Activated CD4-positive, alpha-beta T cell treated with anti-CD3 and anti-CD28 coated beads, Interleukin-2, Interleukin-6, amounts not matched to agents 100 ng/mL and 50 ng/mL, durations not matched to agents 16 hours and 8 hours (primary cell): Measurements from ENCODE around the gene ATL2.
"Not testable (repeated sequence)": the region's sequence is repeated elsewhere in the genome, so short reads cannot be mapped to it uniquely, and the experiment has no call there.

Experiments used
- DNase-seq: peaks from one replicate; pipeline ENCODE4 v3.0.0-alpha.2; 2020

Gene ATL2

DNA sequence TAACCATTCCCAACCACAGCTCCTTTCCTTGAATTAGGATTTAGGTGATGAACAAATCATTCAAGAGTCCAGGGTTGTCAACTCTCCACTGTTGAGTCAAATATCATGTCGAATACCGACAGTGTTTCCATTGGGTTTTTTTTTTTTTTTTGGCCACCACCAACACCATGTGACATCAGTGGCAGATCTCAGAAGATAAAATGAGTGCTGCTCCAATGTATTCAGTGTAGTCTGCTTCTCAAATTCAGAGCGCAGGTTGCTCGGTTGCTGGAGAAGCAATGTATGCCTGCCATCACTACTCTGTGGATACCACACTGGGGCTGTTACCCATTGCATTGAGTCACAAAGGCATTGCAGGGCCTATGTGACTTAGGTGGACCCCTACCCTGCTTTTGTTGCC is 10.8 kb upstream of the ATL2 start:
- no peak for DNase-seq

DNA sequence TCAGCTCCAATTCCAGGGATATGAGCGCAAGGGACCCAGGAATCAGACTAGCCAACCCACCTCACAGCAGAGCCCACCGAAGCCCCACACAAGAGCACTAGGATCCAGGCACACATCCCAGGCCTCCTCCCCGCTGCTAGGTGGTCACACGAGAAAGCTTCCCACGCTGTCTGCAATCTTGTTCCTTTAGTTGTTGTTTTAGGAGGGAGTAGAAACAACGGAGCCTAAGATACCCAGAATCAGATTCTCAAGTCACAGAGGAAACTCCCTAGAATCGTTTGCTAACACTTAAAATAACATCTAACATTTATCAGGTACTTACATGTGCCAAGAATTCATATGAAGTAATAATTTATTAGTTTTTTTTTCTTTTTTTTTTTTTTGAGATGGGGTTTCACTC is 9.7 kb upstream of the ATL2 start:
- DNase-seq = no peak

DNA sequence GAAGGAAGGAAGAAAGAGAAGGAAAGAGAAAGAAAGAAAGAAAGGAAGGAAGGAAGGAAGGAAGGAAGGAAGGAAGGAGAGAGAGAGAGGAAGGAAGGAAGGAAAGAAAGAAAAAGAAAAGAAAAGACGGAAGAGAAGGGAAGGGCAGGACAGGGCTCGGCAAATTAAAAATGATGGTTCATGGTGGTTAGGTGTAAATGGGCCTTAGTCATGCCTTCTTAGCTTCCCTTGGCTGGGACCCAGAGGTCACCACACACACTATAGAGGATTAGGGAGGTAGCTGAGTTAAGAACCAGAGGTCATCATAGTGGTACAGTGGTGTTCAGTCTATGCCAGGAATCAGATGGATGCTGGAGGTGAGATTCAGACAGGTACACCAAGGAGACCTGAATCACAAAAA is 9.3 kb upstream of the ATL2 start:
- no peak for DNase-seq

DNA sequence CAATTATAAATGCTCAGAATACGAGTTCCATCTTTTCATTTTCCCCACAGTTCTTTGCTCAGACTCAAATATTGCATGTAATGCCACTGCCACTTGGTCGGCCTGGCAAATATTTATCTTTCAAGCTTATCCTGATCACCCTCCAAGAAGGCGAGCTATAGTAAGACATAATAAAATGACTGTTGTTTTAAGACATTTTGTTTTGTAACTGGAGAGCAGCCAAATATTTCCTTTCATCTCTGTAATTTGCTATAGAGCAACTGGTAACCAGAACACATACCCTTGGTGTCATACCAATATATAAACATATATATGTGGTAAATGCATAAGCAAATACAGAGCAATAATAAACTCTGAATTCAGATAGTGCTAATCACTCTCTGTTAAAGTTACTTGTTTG is 7.3 kb upstream of the ATL2 start:
- DNase-seq = no peak

DNA sequence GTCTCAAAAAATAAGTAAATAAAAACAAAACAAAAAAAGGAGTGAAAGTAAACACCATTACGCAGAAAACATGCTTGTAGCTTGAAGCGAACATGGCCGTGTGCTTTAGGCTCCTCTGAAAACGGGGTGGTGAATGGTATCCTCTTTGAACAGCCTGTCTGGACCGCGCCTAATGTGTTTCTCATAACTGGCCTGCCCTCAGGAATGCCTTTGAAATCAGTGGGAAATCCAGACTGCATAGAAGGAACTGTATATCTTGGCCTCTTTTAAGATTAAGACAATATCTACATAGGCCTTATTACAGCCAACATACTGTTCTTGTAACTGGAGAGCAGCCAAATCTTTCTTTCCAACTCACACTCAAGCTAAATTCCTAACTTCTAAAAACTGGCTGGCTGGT is 6.7 kb upstream of the ATL2 start:
- not testable (repeated sequence) for DNase-seq

DNA sequence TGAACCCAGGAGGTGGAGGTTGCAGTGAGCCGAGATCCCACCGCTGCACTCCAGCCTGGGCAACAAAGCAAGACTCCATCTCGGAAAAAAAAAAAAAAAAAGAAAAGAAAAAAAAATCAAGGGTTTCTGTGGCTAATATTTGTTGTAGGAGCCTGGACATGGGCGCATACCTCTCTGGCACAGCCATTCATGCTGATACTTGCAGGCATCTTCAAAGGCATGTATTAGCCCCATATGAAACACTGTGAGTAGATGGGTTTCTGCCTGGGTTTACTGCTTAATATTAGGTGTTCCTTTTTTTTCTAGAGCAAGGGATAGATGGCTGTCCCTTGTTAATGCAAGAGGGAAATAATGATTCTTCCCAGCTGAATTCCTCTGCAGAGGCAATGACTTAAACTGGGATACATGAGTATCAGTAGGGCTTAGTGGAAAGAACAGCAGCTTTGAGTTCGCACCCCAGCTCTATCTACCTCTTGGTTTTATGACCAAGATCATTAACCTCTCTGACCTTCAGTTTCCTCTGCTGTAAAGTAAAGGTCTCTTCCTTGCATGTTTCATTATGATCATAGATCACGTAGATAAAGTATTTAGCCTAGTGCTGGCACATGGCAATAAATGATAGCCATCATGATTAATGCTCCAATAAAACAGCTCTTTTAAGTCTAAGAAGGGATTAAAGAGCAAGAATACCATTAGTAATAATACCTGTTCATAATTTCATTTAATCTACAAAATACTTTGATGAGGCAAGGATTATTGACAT is 4.5 kb upstream of the ATL2 start:
- DNase-seq = no peak

DNA sequence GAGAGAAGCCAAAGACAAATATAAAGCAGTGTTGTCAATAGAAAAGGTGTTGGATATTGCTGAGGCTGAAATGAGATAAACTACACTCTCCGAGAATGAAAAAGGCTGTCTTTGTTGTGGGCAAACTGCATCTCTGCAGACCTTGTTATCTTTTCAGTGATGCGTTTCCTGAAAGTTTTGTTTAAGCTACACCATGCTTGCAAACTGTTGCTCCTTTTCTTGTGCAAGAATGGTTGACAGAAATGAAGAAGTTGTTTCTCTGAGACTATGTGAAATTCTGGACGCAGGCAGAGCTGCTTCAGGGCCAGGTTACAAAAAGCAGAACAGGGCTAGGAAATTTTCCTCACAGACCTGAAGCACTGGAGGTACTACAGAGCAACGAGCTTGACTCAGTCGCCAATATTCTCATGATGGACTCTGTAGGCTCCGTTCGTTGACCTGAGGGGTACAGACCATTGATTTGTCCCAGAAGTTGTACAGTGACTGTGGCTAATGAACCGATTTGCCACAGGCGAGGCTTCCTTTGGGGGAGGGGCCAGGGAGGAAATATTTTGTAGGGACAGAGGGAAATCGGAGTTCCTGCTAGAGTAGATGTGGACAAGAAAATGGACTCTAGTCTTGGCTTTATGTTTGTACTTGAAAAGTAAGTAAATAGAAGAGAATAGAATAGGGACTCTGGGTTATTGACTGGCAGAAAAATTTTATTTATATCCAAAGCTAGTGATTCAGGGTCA is 3.5 kb upstream of the ATL2 start:
- DNase-seq = peak; percentile 7

DNA sequence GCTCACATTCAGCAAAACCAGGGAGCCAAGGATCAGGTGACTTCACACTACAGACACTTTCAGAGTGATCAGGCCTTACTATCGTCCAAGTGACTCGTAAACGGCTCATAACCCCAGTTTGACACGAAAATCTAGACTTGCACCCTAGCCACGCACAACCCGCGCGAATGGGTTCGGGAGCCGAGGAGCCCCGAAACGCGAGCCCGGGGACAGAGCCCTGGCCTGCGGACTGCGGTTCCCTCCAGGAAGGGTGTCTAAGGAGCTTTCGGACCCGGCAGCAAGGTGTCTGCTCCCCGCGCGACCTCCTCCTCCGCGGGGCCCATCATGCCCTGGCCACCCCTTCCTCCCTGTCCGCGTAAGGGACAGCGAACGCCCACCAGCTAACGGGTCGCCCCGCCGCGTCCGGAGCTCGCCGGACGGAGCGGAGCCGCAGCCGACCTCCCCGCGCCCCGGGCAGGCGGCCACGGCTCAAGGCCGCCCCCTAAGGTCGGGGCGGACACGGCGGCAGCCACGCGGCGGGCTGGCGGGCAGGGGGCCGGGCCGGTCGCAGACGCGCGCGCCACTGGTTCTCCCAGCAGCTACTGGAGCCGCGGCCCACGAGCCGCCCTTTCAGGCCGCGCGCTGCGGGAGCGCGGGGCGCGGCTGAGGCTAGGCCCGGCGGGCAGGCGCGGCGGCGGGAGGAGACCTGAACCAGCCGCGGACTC is 575 bp downstream of the ATL2 start:
- DNase-seq = peak; percentile 74

DNA sequence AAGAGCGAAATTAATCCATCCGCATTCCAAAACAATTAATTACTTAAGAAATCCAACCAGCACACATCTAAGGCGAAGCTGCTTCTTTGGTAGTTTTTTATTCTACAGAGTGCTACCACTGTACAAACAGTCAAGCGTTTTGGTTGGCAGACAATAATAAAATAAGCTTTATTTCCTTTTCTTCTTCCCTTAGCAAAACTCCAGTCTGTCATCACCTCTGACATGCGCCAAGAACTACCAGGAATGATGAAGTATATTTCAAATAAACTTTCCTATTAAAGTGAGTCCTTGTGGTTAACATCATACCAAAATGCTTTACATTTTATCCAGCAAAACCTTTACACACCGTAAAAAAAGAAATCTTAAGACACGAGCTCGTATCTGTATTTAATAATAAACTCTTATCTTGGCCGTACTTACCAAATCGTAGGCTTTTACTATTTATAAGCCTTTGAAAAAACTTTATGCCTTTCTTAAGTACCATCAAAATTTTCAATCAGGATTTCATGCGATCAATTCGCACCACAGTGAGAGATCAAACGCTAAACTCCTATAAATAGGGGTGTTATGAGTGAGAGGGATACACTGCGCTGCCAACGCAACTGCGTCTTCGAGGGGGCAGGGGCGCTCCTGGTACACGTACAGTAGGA is 1.3 kb downstream of the ATL2 start:
- no peak for DNase-seq

DNA sequence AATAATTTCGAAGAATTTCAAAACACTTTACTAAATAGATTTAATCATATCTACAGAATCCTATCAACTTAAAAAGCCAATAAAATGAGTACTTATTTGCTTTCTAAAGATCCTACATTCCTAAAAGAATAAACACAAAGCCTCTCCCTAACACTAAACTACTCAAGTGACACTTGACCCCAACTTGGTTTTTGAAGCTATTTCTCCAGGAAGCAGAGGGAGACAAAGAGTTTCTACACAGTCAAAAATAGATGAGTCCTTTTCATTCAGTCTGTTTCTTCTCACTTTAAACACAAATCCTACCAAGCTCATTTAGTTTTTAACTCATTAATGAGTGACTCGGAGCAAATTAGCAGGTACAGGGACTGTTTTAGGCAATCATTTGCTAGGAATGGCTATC is 2.1 kb downstream of the ATL2 start:
- DNase-seq = no peak

DNA sequence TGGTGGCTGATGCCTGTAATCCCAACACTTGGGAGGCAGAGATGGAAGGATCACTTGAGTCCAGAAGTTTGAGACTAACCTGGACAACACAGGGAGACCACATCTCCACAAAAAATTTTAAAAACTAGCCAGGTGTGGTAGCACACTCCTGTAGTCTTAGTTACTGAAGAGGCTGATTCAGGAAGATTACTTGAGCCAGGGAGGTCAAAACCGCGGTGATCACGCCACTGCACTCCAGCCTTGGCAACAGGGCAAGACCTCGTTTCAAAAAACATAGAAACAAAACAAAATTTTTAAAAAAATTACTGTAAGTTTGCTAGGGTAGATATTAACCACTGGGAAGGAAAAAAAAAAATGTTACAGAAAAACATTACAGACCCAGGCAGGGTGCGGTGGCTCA is 5.8 kb downstream of the ATL2 start:
- DNase-seq = no peak

DNA sequence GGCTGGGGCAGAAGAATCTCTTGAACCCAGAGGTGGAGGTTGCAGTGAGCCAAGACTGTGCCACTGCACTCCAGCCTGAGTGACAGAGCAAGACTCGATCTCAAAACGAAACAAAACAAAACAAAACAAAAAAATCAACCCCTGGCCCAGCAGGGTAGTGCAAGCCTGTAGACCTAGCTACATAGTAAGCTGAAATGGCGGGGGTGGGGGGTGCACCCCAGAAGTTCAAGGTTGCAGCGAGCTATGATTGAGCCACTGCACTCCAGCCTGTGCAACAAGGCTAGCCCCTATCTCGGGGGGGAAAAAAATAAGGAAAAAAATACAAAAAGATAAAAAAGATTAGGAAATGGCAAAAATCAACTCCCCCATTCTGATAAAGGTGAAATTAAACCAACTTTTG is 6.4 kb downstream of the ATL2 start:
- no peak for DNase-seq

DNA sequence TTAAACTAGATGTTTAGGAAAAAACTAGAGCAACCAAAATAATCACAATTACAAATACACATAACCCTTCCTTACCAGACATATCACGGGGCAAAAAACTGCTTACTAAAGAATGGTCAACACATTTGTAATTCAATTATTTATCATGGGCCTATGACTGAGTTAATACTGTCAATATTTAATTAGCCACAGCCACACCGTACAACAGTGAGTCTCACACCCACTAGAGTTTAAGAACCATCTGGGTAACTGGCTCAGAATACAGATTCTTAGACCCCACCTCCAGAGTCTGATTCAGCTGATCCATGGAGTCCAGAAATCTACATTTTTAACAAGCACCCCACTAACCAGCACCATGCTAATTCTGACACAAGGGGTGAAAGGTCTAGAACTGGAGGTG is 14.8 kb downstream of the ATL2 start:
- DNase-seq = no peak

DNA sequence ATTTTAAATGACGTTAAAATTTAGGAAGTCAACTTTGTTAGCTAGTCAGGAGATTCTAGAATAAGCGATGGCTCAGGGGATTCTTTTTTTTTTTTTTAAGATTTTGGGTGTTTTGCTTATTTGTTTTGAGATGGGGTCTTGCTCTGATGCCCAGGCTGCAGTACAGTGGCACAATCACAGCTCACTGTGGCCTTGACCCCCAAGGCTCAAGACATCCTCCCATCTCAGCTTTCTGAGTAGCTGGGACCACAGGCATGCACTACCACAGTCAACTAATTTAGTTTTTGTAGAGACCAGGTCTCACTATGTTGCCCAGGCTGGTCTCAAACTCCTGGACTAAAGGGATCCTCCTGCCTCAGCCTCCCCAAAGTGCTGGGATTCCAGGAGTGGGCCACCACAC is 16.9 kb downstream of the ATL2 start:
- DNase-seq = no peak

DNA sequence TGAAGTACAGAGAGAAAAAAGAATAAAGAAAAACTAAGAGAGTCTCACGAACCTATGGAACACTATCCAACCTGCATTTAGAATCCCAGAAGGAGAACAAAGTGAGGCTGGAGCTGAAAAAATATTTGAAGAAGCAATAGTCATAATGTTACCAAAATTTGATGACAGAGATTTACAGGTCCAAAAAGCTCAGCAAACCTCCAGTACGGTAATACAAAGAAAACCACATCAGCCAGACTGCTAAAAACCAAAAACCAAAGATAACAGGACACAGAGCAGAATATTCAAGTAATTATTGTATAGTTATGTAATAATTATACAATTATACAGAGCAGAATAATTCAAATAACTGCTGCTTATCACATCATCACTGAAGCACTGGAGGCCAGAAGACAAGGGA is 23.7 kb downstream of the ATL2 start:
- DNase-seq = peak; percentile 23

DNA sequence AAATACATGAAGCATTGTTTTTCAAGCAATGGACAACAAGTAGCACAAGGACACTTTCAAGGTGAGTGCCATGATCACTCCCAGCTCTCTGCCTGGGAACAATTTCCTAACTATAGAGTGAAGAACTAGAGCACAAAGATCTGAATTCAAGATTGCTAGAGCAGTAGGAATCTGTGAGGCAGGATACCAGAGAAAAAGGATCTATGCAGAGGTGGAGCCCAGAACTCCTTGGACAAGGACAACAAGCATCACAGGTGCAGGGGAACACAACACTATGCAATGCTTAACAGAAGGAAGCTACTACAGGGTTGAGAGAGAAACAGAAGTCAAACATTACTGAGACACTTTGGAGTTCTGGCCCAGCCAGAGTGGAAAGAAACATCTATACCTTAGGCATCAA is 24.7 kb downstream of the ATL2 start:
- no peak for DNase-seq

DNA sequence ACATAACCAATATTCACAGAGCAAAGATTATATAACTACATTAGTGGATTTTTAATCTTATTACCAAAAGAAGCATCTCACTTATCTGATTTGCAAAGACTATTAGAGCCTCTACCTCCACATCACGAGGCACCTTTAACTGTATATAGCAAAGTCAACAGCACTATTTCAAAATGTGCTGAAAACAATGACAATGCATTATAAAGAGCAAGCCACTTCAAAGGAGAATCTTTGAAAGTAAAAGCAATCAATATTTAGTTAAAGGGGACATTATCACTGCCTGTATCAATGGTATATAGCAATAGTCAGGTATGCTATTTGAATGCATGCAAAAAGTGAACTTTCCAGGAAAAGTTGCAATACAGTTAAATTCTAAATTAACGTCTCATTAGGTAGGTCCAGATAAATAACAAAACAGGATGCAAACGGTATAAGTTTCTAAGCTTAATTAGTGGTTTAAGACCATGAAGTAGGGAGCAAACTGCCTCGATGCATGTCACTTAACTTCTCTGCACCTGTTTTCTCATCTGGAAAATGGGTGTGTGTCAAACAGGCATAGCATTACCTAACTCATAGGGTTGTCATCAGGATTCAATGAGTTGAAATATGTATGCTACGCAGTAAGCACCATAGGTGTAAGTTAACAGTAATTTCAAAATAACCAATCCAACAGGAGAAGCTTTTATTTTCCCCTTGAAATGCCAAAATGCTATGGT is 31.6 kb downstream of the ATL2 start:
- DNase-seq = no peak

DNA sequence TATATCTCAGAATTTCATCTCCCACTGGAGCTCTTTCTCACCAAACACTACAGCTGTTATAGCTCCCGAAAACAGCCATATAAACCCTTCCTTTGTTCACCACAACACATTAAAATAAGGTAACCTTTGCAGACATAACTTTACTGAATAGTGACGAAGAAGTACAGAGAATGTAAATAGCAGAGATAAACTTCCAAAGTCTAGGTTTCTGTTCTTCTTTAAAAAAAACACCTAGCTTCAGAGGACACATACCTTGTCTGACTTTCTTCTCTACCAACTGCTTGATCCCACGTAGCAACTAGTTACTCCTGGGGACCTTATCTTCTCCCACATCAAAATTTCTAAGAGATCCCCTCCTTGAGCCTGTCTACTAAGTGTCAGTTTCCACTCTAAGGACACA is 32.3 kb downstream of the ATL2 start:
- DNase-seq = no peak

DNA sequence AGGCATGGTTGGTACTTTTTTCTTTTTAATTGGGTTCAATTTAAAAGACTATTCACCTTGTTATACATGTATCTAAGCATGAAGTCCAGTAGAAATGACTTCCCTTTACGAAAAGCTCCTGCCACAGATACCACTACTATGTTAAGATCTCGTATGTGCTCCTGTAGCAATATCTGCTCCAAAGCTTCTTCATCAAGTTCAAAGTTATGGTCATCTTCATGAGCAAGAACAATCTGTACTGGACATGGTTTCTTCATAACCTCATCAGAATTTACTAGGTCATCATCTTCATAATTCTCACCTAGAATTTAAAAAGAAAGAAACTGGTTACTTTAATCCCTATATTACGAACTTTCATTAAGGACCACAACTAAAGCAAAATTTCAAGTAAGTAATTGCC is 33.9 kb downstream of the ATL2 start:
- no peak for DNase-seq

DNA sequence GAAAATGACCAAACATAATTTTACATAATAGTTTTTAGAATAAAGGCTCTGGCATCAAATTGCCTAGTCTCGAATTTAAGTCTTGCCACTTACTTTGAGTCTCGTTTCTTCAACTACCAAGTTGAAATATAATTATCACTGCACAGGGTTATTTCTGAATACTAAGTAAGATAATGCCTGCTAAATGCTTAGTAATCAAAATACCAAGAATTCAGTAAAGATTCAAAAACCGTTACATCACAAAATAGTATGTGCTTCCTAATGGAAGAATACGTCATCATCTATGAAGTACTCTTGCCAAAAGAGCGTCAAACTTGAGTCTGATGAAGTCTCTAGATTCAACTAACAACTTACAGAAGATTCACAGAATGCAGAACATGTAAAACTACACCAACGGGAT is 40.5 kb downstream of the ATL2 start:
- no peak for DNase-seq

DNA sequence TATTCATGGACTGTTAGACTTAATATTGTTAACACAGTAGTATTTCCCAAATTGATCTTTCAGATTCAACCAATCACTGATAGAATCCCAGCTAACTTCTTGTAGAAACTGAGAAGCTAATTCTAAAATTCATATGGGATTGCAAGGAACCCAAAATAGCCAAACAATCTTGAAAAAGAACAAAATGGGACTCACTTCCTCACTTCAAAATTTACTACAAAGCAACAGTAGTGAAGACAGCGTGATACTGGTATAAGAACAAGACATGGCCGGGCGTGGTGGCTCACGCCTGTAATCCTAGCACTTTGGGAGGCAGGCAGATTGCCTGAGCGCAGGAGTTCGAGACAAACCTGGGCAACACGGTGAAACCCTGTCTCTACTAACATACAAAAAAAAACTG is 46.3 kb downstream of the ATL2 start:
- DNase-seq = no peak

DNA sequence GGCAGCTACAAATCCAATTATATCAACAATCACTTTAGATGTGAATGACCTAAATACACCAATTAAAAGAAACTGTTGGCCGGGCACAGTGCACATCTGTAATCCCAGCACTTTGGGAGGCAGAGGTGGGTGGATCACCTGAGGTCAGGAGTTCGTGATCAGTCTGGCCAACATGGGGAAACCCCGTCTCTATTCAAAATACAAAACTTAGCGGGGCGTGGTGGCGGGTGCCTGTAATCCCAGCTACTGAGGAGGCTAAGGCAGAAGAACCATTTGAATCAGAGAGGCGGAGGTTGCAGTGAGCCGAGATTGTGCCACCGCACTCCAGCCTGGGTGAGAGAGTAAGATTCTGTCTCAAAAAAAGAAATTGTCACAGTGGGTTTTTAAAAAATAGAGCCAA is 49.5 kb downstream of the ATL2 start:
- DNase-seq = no peak

DNA sequence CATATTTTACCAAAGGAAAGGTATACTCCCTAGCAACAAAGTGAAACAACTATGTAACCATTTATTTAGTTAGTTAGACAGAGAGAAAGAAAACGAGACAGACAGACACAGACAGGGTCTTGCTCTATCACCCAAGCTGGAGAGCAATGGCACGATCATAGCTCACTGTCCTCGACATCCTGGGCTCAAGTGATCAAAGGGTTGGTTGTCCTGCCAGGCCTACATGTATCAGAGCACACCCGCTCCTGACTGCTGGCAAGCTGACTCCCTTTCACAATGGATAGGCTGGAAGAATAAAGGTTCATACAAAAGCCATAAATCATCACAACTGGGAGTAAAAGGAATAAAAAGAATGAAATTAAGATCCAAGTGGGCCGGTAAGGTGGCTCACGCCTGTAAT is 53.5 kb downstream of the ATL2 start:
- no peak for DNase-seq
